Prostate gland (tissue), 2 donors: ENCODE measurements around the gene SVOPL. TPM values are rescaled to one million over a fixed set of nuclear protein-coding genes. Genes with fewer than 3 reads are reported as not detected.

Source experiments
- DNase-seq: peaks from one replicate; pipeline ENCODE4 v3.0.0-alpha.2; 2019; ENCODE audit warnings: low spot score
- H3K27ac ChIP-seq, 2 donors: fragments of 200-600 bp; sonication (generic); 2 replicates each; pipeline ENCODE4 v1.5.1; 2017 to 2019
- H3K27me3 ChIP-seq: fragments of 200-600 bp; sonication (generic); replicated peaks from 2 replicates; pipeline ENCODE4 v1.5.1; 2019; ENCODE audit not compliant: insufficient read depth
- H3K36me3 ChIP-seq, 2 donors: fragments of 200-600 bp; sonication (generic); 1 replicate in 1 of 2; 2 replicates in 1 of 2; pipeline versions ENCODE4 v1.5.1 to v1.8.1; 2017 to 2019
- H3K4me1 ChIP-seq: fragments of 200-600 bp; sonication (generic); replicated peaks from 2 replicates; pipeline ENCODE4 v1.5.1; 2019
- H3K4me3 ChIP-seq, 2 donors: fragments of 200-600 bp; sonication (generic); 2 replicates each; pipeline ENCODE4 v1.5.1; 2017 to 2019
- H3K9me3 ChIP-seq: fragments of 200-600 bp; sonication (generic); 2 replicates; pipeline ENCODE4 v1.5.1; 2017
- POLR2A ChIP-seq: fragments of 450-650 bp; IDR thresholded peaks from one replicate; pipeline ENCODE4 v1.6.1; 2016; ENCODE audit warnings: antibody characterized with exemption, mild to moderate bottlenecking
- POLR2AphosphoS5 ChIP-seq: sonication (generic); formaldehyde crosslinking; IDR thresholded peaks from one replicate; pipeline ENCODE4 v1.6.1; 2017; ENCODE audit warnings: antibody characterized with exemption
- WGBS: methylation state at CpG from one replicate; pipeline ENCODE4 v1.1.5; 2018; 5-methylcytosine and 5-hydroxymethylcytosine counted together
- intact Hi-C: fragments of 100-400 bp; cut with DNase I; formaldehyde crosslinking; loops from one replicate; pipeline ENCODE4 v1.14.2; 2022
- total RNA-seq, 2 donors: library from RNA; depleted of rRNA; stranded (reverse); fragments of >200 nt; gene quantifications; one replicate each; pipeline ENCODE4 v1.1.0, GENCODE V29; 2016
- TF ChIP-seq, protein P1 (sequence below), 4 experiments: fragments of 200-600 bp in 2 of 4; fragments of 450-650 bp in 2 of 4; sonication (generic) in 2 of 4; IDR thresholded peaks; 1 replicate in 3 of 4; 2 replicates in 1 of 4; pipeline ENCODE4 v1.5.1; 2016 to 2019; ENCODE audit warnings: antibody characterized with exemption in 4 of 4, mild to moderate bottlenecking in 2 of 4, moderate library complexity in 2 of 4

SVOPL gene
- total RNA-seq, 2 donors from 2014 or later: 0.36 TPM; not detected in 1

DNA sequence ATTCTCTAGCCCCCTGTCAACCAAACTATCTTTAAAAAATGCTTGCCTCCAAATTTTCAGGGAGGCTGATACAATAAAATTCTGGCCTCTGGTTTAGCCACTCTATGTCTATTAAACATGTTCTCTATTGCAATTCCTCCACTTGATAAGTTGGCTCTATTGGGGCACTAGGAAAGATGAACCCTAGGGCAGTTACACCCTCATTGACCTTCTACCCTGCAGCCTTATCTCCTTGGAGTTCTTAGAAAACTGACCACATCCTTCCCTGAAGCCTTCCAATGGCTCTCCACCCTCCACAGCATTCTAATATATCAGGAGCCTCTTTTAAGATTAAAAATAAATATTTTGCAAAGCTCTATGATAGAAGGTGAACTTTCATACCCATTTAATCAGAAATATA, 30.6 kb downstream of the SVOPL start:
- DNase-seq: no peak
- Histone ChIP-seq H3K36me3 (no peaks in the 10 kb centered on the region), H3K4me1 (no peaks in the 10 kb centered on the region), H3K9me3 (no peaks in the 10 kb centered on the region), H3K27me3 (no peaks in the 10 kb centered on the region), H3K27ac (no peak overlapping the region), H3K4me3 (no peak overlapping the region)
- intact Hi-C loops: no loop called here
- TF ChIP-seq, protein P1, sequence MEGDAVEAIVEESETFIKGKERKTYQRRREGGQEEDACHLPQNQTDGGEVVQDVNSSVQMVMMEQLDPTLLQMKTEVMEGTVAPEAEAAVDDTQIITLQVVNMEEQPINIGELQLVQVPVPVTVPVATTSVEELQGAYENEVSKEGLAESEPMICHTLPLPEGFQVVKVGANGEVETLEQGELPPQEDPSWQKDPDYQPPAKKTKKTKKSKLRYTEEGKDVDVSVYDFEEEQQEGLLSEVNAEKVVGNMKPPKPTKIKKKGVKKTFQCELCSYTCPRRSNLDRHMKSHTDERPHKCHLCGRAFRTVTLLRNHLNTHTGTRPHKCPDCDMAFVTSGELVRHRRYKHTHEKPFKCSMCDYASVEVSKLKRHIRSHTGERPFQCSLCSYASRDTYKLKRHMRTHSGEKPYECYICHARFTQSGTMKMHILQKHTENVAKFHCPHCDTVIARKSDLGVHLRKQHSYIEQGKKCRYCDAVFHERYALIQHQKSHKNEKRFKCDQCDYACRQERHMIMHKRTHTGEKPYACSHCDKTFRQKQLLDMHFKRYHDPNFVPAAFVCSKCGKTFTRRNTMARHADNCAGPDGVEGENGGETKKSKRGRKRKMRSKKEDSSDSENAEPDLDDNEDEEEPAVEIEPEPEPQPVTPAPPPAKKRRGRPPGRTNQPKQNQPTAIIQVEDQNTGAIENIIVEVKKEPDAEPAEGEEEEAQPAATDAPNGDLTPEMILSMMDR (IDR thresholded peaks at IDR 0.05): no peak
- no peak for TF ChIP-seq POLR2AphosphoS5
- TF ChIP-seq POLR2A: no peak

DNA sequence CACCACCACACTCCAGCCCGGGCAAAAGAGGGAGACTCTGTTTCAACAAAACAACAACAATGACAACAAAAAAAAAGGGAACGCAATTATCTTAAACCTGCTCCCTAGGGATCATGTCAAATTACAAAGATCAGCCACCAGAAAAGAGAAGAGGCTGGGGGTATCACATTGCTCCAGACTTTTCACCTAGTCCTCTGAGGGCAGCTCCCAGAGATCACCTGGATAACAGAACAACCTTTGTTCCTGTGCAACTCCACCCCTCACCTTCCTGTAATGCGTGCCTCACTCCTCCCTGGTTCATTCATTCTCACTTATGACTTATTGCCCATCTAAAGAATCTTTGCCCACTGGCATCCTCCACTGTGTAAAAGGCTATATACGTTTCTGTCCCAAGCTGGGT, 31.8 kb downstream of the SVOPL start:
- TF ChIP-seq, protein P1 (IDR thresholded peaks at IDR 0.05): no peak
- TF ChIP-seq POLR2A (no peak), POLR2AphosphoS5 (no peak)
- DNase-seq: no peak
- H3K9me3 ChIP-seq: no peaks in the 10 kb centered on the region
- no peaks in the 10 kb centered on the region for H3K36me3 ChIP-seq
- no peak overlapping the region for H3K27ac ChIP-seq
- no peak overlapping the region for H3K4me3 ChIP-seq
- WGBS: 91% methylated on average over 3 of the region's 4 CpGs
- intact Hi-C loops: no loop called here
- no peaks in the 10 kb centered on the region for H3K4me1 ChIP-seq
- H3K27me3 ChIP-seq: no peaks in the 10 kb centered on the region

DNA sequence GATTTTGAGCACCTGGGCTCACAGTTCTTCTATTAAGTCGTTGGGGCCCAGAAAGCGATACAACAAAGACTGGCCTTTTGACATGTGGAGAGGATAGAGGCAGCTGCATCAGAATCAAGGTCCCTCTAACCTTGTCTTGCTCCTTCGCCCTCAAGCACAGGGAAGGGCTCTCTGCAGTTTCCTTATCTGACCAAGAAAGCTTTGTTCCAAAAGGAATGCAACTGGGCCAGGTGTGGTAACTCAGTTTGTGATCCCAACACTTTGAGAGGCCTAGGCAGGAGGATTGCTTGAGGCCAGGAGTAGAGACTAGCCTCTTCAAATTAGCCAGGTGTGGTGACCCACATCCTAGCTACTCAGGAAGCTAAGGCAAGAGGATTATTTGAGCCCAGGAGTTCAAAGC, 32.2 kb downstream of the SVOPL start:
- Histone ChIP-seq H3K4me1 (no peaks in the 10 kb centered on the region), H3K27me3 (no peaks in the 10 kb centered on the region), H3K27ac (no peak overlapping the region), H3K4me3 (no peak overlapping the region), H3K9me3 (no peaks in the 10 kb centered on the region), H3K36me3 (no peaks in the 10 kb centered on the region)
- intact Hi-C loops: no loop called here
- no peak for DNase-seq
- no peak for TF ChIP-seq POLR2A
- TF ChIP-seq, protein P1 (IDR thresholded peaks at IDR 0.05): no peak
- TF ChIP-seq POLR2AphosphoS5: no peak
- 83% methylated on average over 3 of the region's 3 CpGs for WGBS

DNA sequence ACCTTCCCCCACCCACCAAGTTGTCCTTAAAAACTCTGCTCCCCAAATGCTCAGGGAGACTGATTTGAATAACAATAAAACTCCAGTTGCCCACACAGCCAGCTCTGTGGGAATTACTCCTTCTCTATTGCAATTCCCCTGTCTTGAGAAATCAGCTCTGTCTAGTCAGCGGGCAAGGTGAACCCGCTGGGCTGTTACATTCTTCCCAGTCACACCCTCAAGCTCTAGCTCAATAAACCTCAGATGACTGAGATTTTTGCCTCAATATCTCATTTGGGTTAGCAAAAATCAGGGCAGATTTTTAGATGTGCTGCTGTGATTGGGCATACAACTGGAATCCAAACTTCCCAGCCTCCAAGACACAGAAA, 32.9 kb downstream of the SVOPL start:
- TF ChIP-seq, protein P1 (IDR thresholded peaks at IDR 0.05): no peak
- TF ChIP-seq POLR2AphosphoS5 (no peak), POLR2A (no peak)
- Histone ChIP-seq H3K36me3 (no peaks in the 10 kb centered on the region), H3K9me3 (no peaks in the 10 kb centered on the region), H3K4me3 (no peak overlapping the region), H3K4me1 (no peaks in the 10 kb centered on the region), H3K27ac (no peak overlapping the region), H3K27me3 (no peaks in the 10 kb centered on the region)
- DNase-seq: no peak
- intact Hi-C loops: no loop called here
- 97% methylated on average over 2 of the region's 2 CpGs for WGBS

DNA sequence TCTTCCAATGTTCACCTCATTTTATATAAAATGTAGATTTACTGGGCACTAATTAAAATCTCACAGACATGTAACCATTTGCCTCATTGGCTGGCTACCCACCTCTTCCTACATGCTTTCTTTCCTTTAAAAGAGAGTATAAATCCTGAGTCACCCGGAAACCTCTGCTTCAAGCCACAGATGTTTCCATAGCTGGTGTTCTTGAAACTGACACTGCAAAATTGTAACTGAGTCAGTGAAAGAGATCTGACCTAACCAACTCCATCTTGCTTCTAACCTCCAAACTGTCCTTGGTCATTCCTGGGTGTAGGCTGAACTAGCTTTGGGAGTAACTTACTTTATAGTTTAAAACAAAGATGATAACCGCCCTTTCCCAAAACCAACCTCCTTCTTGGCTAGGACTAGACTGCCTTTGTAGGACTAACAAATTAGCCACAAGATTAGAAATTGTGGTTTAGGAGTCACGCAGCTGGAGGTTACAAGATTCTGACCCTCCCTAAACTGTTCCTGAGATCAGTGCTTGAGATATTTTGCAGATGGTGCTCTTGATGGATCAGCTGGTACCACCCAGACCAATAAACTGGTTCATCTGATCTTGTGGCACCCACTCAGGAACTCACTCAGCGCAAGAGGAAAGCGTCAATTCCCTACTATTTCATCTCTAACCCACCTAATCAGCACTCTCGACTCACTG, 33.5 kb downstream of the SVOPL start:
- intact Hi-C loops: no loop called here
- no peaks in the 10 kb centered on the region for H3K4me1 ChIP-seq

More for the DNA sequence above, 33.5 kb downstream of the SVOPL start:
- Histone ChIP-seq H3K4me3 (no peak overlapping the region), H3K27ac (no peak overlapping the region), H3K9me3 (no peaks in the 10 kb centered on the region), H3K36me3 (no peaks in the 10 kb centered on the region), H3K27me3 (no peaks in the 10 kb centered on the region)
- no peak for TF ChIP-seq POLR2AphosphoS5
- TF ChIP-seq, protein P1 (IDR thresholded peaks at IDR 0.05): no peak
- TF ChIP-seq POLR2A: no peak
- WGBS: 91% methylated on average over 6 of the region's 6 CpGs
- DNase-seq: no peak
